Anterior cingulate cortex (tissue), 58 donors: Measurements from ENCODE around the gene STMND1.
A peak's percentile ranks its signal among the peaks of the same experiment; 100 is the strongest.

Experiments
- DNase-seq, 58 donors: peaks; one replicate each; lab custom pipeline; 2025; lab: John Stamatoyannopoulos, UW

Gene STMND1

GRCh38 chr6:17156966-17157365 lies 55.1 kb downstream of the STMND1 start:
- DNase-seq = no peak

DNA sequence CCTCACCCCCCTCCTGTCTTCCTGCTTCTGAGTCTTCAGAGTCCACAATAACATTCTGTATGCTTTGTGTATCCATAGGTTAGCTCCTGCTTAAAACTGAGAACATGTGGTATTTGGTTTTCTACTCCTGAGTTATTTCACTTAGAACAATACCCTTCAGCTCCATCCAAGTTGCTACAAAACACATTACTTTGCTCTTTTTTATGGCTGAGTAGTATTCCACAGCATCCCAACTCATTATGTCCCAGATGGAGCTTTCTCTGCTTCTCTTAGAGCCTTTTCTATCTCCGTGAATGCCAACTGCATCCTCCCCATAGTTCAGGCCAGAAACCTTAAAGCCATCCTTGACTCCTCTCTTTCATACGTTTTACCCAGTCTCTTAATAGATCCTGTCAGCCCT lies 55.8 kb downstream of the STMND1 start:
- DNase-seq = no peak

- no peak for DNase-seq
Measured at GRCh38 chr6:17159240-17159639, 57.4 kb downstream of the STMND1 start.

DNA sequence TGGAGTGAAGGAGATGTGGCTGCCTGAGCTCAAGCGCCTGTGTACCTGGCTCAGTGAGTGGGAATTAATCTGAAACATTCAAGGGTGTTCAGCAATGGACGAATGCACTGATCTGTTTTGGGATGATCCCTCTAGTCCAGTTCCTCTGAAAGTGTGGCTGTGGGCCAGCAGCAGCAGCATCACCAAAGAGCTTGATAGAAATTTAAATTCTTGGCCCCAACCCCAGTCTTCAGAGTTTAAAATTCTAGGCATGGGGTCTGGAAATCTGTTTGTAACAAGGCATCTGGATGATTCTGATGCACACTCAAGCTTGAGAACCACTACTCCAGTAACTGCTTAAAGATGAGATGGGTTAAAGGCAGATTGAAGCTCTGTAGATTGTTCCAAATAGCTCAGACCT lies 59.2 kb downstream of the STMND1 start:
- no peak for DNase-seq

DNA sequence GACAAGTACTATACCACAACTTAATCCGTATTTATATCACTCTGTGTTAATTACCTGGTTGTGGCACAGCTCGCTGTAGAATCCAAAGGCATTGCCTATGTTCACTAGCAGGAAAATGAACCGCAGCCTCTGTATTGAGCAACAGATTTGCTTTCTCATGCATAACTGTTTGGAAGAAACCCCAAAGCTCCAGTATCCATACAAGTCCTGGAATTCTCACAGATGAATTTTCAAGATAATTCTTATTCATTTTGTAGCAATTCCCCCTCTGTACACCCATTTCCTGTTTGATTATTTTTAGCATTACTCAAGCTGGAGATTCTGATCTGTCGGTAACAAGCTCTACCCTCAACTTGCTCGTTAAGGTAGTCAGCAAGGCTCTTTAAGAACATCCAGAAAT lies 63.5 kb downstream of the STMND1 start:
- DNase-seq = no peak

DNA sequence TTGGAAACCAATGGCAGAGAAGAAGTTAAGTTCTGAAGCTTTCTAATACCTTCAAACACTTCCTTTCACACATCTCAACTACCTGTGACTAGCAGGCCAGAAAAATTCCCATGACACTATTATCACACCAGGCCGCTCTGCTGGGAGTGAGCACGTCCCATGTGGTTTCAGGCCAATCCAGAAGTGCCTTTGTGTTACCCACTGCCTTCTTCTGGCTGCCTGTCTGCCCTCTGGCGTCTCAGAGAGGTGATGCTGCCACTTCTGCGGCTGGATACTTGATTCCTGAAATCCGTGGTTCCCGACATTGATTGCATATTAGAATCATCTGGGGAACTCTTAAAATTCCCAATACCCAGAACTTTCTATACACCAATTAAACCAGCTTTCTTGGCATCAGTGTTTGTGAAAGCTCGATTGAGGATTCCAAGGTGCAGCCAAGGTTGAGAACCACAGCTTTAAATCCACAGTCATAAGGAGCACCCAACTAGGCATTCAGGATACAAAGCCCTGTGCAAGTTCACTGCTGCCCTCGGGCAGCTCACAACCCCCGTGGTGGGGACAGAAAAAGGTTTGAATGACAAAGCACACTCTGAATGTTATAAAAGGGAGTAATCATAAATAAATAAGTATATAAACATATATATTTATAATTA lies 65.6 kb downstream of the STMND1 start:
- peak in 9 of 58 donors; percentile 0 to 11 (median 2) for DNase-seq

DNA sequence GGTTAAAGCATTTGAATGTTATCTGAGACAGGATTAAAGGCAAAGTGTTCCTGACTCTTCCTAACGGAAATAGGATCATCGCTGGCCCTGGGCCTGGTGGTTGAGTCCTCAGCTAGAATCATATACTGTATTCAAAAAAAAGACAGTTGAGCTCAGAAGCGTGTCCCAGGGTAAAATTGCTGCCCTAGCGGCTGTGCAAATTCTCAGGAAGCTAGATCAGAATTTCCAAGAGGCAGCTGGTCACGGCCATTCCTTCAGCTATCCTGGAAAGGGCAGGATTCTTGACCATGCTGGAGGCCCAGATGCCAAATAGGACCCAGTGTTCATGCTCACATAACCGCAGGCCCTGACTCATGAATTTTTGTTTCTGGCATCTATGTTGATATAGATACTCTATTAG lies 67.4 kb downstream of the STMND1 start:
- DNase-seq = no peak

- no peak for DNase-seq
Measured at GRCh38 chr6:17169711-17170110, 67.9 kb downstream of the STMND1 start.

- no peak for DNase-seq
Measured at GRCh38 chr6:17172836-17173470, 71.1 kb downstream of the STMND1 start.

DNA sequence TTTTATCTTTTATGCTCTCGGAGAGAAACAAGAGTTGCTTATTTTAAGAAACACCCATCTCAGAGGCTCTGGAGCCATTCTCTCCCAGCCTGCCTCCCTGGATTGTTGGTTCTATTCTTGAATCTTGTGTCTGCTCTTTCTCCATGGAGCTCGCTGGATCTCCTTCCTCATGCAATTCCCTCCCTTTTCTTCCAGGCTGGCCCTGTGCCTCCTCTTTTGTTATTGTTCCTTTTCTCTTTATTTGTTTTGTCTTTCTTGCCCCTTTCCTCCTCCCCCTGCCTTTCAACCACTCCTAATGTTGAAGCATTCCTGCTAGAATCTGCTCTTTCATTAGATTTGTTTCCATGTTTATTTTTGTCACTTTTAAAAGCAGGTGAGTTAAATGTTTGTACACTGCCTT lies 76.5 kb downstream of the STMND1 start:
- DNase-seq = no peak

GRCh38 chr6:17178754-17179529 lies 77.1 kb downstream of the STMND1 start:
- peak in 2 of 58 donors; percentile 3 to 14 for DNase-seq

- DNase-seq = no peak
Measured at GRCh38 chr6:17179530-17180073, 77.8 kb downstream of the STMND1 start.
